Mesendoderm (in vitro differentiated cells): Measurements from ENCODE around the gene PDGFRB.

ENCODE experiments used
- DNase-seq: peaks from one replicate; pipeline ENCODE4 v3.0.0; 2013
- H2AK5ac ChIP-seq: 2 replicates; pipeline ENCODE4 v1.6.1; 2013; ENCODE audit warnings: low read length, inconsistent platforms
- H2BK120ac ChIP-seq: 2 replicates; pipeline ENCODE4 v1.6.1; 2013; ENCODE audit warnings: low read depth, mild to moderate bottlenecking, low read length, moderate library complexity, mixed read lengths
- H2BK15ac ChIP-seq: replicated peaks from 2 replicates; pipeline ENCODE4 v1.6.1; 2013; ENCODE audit warnings: low read depth, mild to moderate bottlenecking, moderate library complexity
- H2BK5ac ChIP-seq: 2 replicates; pipeline ENCODE4 v1.6.1; 2013; ENCODE audit warnings: low read length, inconsistent platforms
- H3K18ac ChIP-seq: 2 replicates; pipeline ENCODE4 v1.6.1; 2013; ENCODE audit warnings: mild to moderate bottlenecking, low read length, mixed read lengths
- H3K23ac ChIP-seq: one replicate; pipeline ENCODE4 v1.6.1; 2013; ENCODE audit warnings: low read length
- H3K27ac ChIP-seq: 2 replicates; pipeline ENCODE4 v1.5.1; 2013; ENCODE audit warnings: low read depth, mild to moderate bottlenecking, inconsistent platforms, low read length, moderate library complexity
- H3K27me3 ChIP-seq: 2 replicates; pipeline ENCODE4 v1.6.1; 2013; ENCODE audit warnings: low read length, control low read depth, mild to moderate bottlenecking, inconsistent platforms; ENCODE audit not compliant: insufficient read depth, poor library complexity
- H3K36me3 ChIP-seq: 2 replicates; pipeline ENCODE4 v1.6.1; 2013; ENCODE audit warnings: low read length, inconsistent platforms; ENCODE audit not compliant: control insufficient read depth, insufficient read depth
- H3K4ac ChIP-seq: one replicate; pipeline ENCODE4 v1.6.1; 2013; ENCODE audit warnings: low read depth, mild to moderate bottlenecking, low read length, moderate library complexity
- H3K4me1 ChIP-seq: 2 replicates; pipeline ENCODE4 v1.6.1; 2013; ENCODE audit warnings: low read depth, low read length, inconsistent platforms; ENCODE audit not compliant: control insufficient read depth
- H3K4me2 ChIP-seq: 2 replicates; pipeline ENCODE4 v1.6.1; 2013; ENCODE audit warnings: low read length
- H3K4me3 ChIP-seq: 2 replicates; pipeline ENCODE4 v1.5.1; 2013; ENCODE audit warnings: mild to moderate bottlenecking, low read length
- H3K56ac ChIP-seq: one replicate; pipeline ENCODE4 v1.6.1; 2013; ENCODE audit warnings: low read length
- H3K79me1 ChIP-seq: 2 replicates; pipeline ENCODE4 v1.6.1; 2013; ENCODE audit warnings: low read length, inconsistent platforms
- H3K79me2 ChIP-seq: 2 replicates; pipeline ENCODE4 v1.6.1; 2013; ENCODE audit warnings: mild to moderate bottlenecking, low read length; ENCODE audit not compliant: control insufficient read depth, insufficient read depth
- H3K9ac ChIP-seq: 2 replicates; pipeline ENCODE4 v1.6.1; 2013; ENCODE audit warnings: low read length, inconsistent platforms
- H4K5ac ChIP-seq: one replicate; pipeline ENCODE4 v1.6.1; 2013; ENCODE audit warnings: low read length
- H4K8ac ChIP-seq: one replicate; pipeline ENCODE4 v1.6.1; 2013; ENCODE audit warnings: low read depth, mild to moderate bottlenecking, control low read depth, low read length, moderate library complexity
- WGBS: extraction: QIAGEN DNeasy Blood & Tissue Kit; methylation state at CpG from one replicate; pipeline ENCODE4 v1.1.7; 2013; ENCODE audit warnings: low lambda C conversion rate, missing lambda C conversion rate; ENCODE audit not compliant: insufficient coverage; ENCODE audit errors: extremely low coverage; 5-methylcytosine and 5-hydroxymethylcytosine counted together

Gene PDGFRB

GRCh38 chr5:150138551-150139265 lies 16.9 kb downstream of the PDGFRB start:
- peak overlapping the region; percentile 90 for H2AK5ac ChIP-seq
- no peak overlapping the region for H3K4me3 ChIP-seq

GRCh38 chr5:150137997-150138396 lies 17.6 kb downstream of the PDGFRB start:
- Histone ChIP-seq H3K79me2 (no peaks in the 10 kb centered on the region), H4K8ac (no peak overlapping the region), H3K27ac (peak overlapping the region; percentile 85), H2BK5ac (peak overlapping the region; percentile 57), H3K56ac (peak overlapping the region; percentile 81), H3K23ac (peak overlapping the region; percentile 11), H3K4me3 (no peak overlapping the region), H3K79me1 (no peaks in the 10 kb centered on the region), H3K4me2 (no peak overlapping the region), H3K36me3 (no peaks in the 10 kb centered on the region), H3K18ac (peak overlapping the region; percentile 82), H3K27me3 (no peaks in the 10 kb centered on the region), H3K9ac (peak overlapping the region; percentile 53), H3K4me1 (peaks cover 22% of the 10 kb centered on the region), H3K4ac (peak overlapping the region; percentile 62), H2BK120ac (peak overlapping the region; percentile 52), H4K5ac (peak overlapping the region; percentile 47), H2AK5ac (peak overlapping the region; percentile 90), H2BK15ac (no peak overlapping the region)
- WGBS = no CpG with 5 or more reads among the region's 5 CpGs
- DNase-seq = no peak

More at GRCh38 chr5:150138551-150139265, 16.9 kb downstream of the PDGFRB start:
- peak overlapping the region; percentile 62 for H2BK5ac ChIP-seq
- peak overlapping the region; percentile 52 for H2BK120ac ChIP-seq
- H2BK15ac ChIP-seq = no peak overlapping the region
- H3K79me1 ChIP-seq = no peaks in the 10 kb centered on the region
- H4K5ac ChIP-seq = peak overlapping the region; percentile 47
- H3K4me2 ChIP-seq = no peak overlapping the region
- H4K8ac ChIP-seq = no peak overlapping the region
- DNase-seq = peak; percentile 92
- peak overlapping the region; percentile 81 for H3K56ac ChIP-seq
- peak overlapping the region; percentile 49 for H3K23ac ChIP-seq
- H3K18ac ChIP-seq = peak overlapping the region; percentile 82
- peak overlapping the region; percentile 85 for H3K27ac ChIP-seq
- peaks cover 23% of the 10 kb centered on the region for H3K4me1 ChIP-seq
- H3K27me3 ChIP-seq = no peaks in the 10 kb centered on the region
- no CpG with 5 or more reads among the region's 10 CpGs for WGBS
- H3K79me2 ChIP-seq = no peaks in the 10 kb centered on the region
- peak overlapping the region; percentile 53 for H3K9ac ChIP-seq
- peak overlapping the region; percentile 62 for H3K4ac ChIP-seq
- H3K36me3 ChIP-seq = no peaks in the 10 kb centered on the region

- Histone ChIP-seq H3K23ac (peak overlapping the region; percentile 54), H4K8ac (no peak overlapping the region), H3K56ac (peak overlapping the region; percentile 81), H3K4me1 (peaks cover 22% of the 10 kb centered on the region), H3K9ac (peak overlapping the region; percentile 15), H3K27me3 (no peaks in the 10 kb centered on the region), H2BK5ac (peak overlapping the region; percentile 58), H2BK120ac (peak overlapping the region; percentile 52), H3K36me3 (no peaks in the 10 kb centered on the region), H3K4me3 (no peak overlapping the region), H2BK15ac (no peak overlapping the region), H4K5ac (no peak overlapping the region), H3K79me1 (no peaks in the 10 kb centered on the region), H2AK5ac (peak overlapping the region; percentile 94), H3K18ac (peak overlapping the region; percentile 82), H3K4me2 (no peak overlapping the region), H3K79me2 (no peaks in the 10 kb centered on the region), H3K4ac (peak overlapping the region; percentile 62), H3K27ac (peak overlapping the region; percentile 85)
- WGBS = no CpG with 5 or more reads among the region's 12 CpGs
- peak; percentile 94 for DNase-seq
Measured at GRCh38 chr5:150137168-150137957, 18.3 kb downstream of the PDGFRB start.

GRCh38 chr5:150136305-150137167 lies 19.1 kb downstream of the PDGFRB start:
- Histone ChIP-seq H3K36me3 (no peaks in the 10 kb centered on the region), H2AK5ac (peak overlapping the region; percentile 94), H4K5ac (no peak overlapping the region), H3K79me2 (no peaks in the 10 kb centered on the region), H3K4me1 (peaks cover 27% of the 10 kb centered on the region), H3K27ac (no peak overlapping the region), H3K18ac (peak overlapping the region; percentile 24), H3K9ac (no peak overlapping the region), H2BK15ac (no peak overlapping the region), H3K56ac (peak overlapping the region; percentile 81), H3K4me2 (no peak overlapping the region), H3K79me1 (no peaks in the 10 kb centered on the region), H2BK5ac (peak overlapping the region; percentile 9), H3K4ac (peak overlapping the region; percentile 46), H2BK120ac (peak overlapping the region; percentile 1), H3K4me3 (no peak overlapping the region), H3K27me3 (no peaks in the 10 kb centered on the region), H3K23ac (no peak overlapping the region), H4K8ac (no peak overlapping the region)
- no peak for DNase-seq
- WGBS = no CpG with 5 or more reads among the region's 16 CpGs

GRCh38 chr5:150135557-150136304 lies 19.9 kb downstream of the PDGFRB start:
- Histone ChIP-seq H4K5ac (no peak overlapping the region), H3K79me2 (no peaks in the 10 kb centered on the region), H3K27ac (no peak overlapping the region), H3K27me3 (no peaks in the 10 kb centered on the region), H4K8ac (no peak overlapping the region), H3K79me1 (no peaks in the 10 kb centered on the region), H3K56ac (peak overlapping the region; percentile 74), H2BK120ac (no peak overlapping the region), H3K4me3 (no peak overlapping the region), H3K4me1 (peaks cover 33% of the 10 kb centered on the region), H2BK5ac (no peak overlapping the region), H3K36me3 (no peaks in the 10 kb centered on the region), H3K18ac (peak overlapping the region; percentile 24), H2BK15ac (no peak overlapping the region), H3K9ac (no peak overlapping the region), H3K23ac (no peak overlapping the region), H3K4me2 (no peak overlapping the region), H3K4ac (no peak overlapping the region), H2AK5ac (no peak overlapping the region)
- no CpG with 5 or more reads among the region's 21 CpGs for WGBS
- DNase-seq = no peak
